GM21367 (cell line): ENCODE data around the gene ASB12.

Experiments used
- ATAC-seq: cut with Tn5 transposase; IDR thresholded peaks from one replicate; pipeline ENCODE4 v1.9.1; 2021; ENCODE audit not compliant: unreplicated experiment

Gene ASB12

GRCh38 chrX:64186974-64187761 is 43.2 kb downstream of the ASB12 start:
- ATAC-seq = no peak

GRCh38 chrX:64184396-64184795 is 46.0 kb downstream of the ASB12 start:
- ATAC-seq = no peak

- ATAC-seq = no peak
Observed at GRCh38 chrX:64182208-64182607, 48.2 kb downstream of the ASB12 start.

DNA sequence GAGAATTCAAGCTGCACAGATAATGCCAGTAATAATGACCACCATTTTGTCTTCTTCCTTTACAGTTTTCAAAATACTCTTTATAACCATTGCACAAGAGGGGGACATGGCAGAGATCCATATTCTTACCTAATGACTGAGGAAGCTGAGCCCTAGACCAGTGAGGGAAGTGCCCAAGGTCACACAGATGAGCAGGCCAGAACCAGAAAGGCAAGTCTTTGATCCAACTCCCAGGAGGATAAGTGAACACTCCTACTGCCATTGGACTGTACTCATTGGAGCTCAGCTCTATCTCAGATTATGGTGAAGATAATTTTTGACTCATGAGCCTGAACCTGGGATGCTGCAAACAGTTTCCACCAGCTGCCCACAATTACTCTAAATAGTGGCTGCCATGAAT is 53.5 kb downstream of the ASB12 start:
- ATAC-seq = no peak
